Gastrocnemius medialis (tissue), 4 donors: ENCODE measurements around the gene CYB561D1. TPM values are rescaled to one million over a fixed set of nuclear protein-coding genes. Genes with fewer than 3 reads are reported as not detected.

ENCODE experiments used
- ATAC-seq, 2 donors: fragments of 150-250 bp; one replicate each; pipeline ENCODE4 v1.9.1; 2016
- DNase-seq, 2 donors: peaks; one replicate each; pipeline ENCODE4 v3.0.0-alpha.2; 2019
- H3K27ac ChIP-seq, 4 donors: fragments of 200-600 bp; sonication (generic); 1 replicate in 1 of 4; 2 replicates in 3 of 4; pipeline ENCODE4 v1.5.1; 2016 to 2018; ENCODE audit warnings: mild to moderate bottlenecking in 2 of 4, moderate library complexity in 1 of 4
- H3K27me3 ChIP-seq, 3 donors: fragments of 200-600 bp; sonication (generic) in 2 of 3; 1 replicate in 1 of 3; 2 replicates in 2 of 3; pipeline versions ENCODE4 v1.5.1 to v1.6.0; 2016 to 2019; ENCODE audit warnings: mild to moderate bottlenecking in 1 of 3, moderate library complexity in 1 of 3
- H3K36me3 ChIP-seq, 2 donors: fragments of 200-600 bp; sonication (generic) in 1 of 2; one replicate each; pipeline ENCODE4 v1.5.1; 2017 to 2018
- H3K4me1 ChIP-seq, 2 donors: fragments of 200-600 bp; sonication (generic) in 1 of 2; one replicate each; pipeline ENCODE4 v1.5.1; 2016 to 2017; ENCODE audit warnings: mild to moderate bottlenecking in 2 of 2
- H3K4me3 ChIP-seq, 4 donors: fragments of 200-600 bp; sonication (generic) in 3 of 4; 1 replicate in 1 of 4; 2 replicates in 3 of 4; pipeline ENCODE4 v1.5.1; 2016 to 2019; ENCODE audit warnings: mild to moderate bottlenecking in 2 of 4
- H3K9me3 ChIP-seq, 3 donors: fragments of 200-600 bp; sonication (generic) in 2 of 3; 1 replicate in 1 of 3; 2 replicates in 2 of 3; pipeline ENCODE4 v1.5.1; 2016 to 2019
- POLR2A ChIP-seq, 2 donors: fragments of 450-650 bp; IDR thresholded peaks; one replicate each; pipeline ENCODE4 v1.6.1; 2017; ENCODE audit warnings: antibody characterized with exemption in 2 of 2, mild to moderate bottlenecking in 2 of 2, moderate library complexity in 2 of 2
- in situ Hi-C, 4 donors: fragments of 200-750 bp; cut with MboI; loops; one replicate each; pipeline versions ENCODE4 v1.15.0 to v1.8.0; 2017; ENCODE audit warnings: low sequenced_read_pairs in 4 of 4
- intact Hi-C: fragments of 100-400 bp; cut with DNase I; formaldehyde crosslinking; loops from one replicate; pipeline ENCODE4 v1.15.1; 2023; ENCODE audit warnings: low total_unique reads
- total RNA-seq, 4 donors: library from RNA; depleted of rRNA; stranded (reverse); fragments of >200 nt; gene quantifications; one replicate each; pipeline versions ENCODE4 v1.1.0 to v1.2.3, GENCODE V29; 2016
- TF ChIP-seq, protein P1 (sequence below), 5 experiments: fragments of 450-650 bp in 3 of 5; fragments of 200-600 bp in 2 of 5; sonication (generic) in 2 of 5; IDR thresholded peaks in 4 of 5; conservative IDR thresholded peaks in 1 of 5; 1 replicate in 4 of 5; 2 replicates in 1 of 5; pipeline ENCODE4 v1.5.1; 2016 to 2019; ENCODE audit warnings: antibody characterized with exemption in 5 of 5, mild to moderate bottlenecking in 3 of 5, moderate library complexity in 3 of 5

The CYB561D1 gene
- total RNA-seq, 4 donors from 2014 or later: 3.1 to 8.0 (median 3.9) TPM

DNA sequence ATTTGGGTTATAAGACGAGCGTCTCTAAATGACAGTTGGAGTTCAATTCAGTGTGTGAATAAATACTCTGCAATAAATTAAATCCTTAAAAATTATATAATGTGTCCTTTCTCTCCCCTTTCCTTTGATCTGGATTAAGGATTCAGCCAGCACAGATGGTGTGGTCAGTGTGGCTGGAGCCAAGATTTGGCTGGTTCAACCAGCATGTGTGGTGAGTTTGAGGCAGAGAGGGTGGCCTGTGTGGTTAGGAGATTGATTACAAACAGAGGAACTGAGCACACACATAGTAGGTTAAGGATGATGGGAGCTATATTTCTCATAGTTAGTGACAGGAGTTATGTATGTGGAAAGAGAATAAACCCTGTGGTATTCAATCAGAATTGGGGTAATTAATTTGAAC lies 29.8 kb downstream of the CYB561D1 start:
- no peak overlapping the region for H3K27ac ChIP-seq
- no peaks in the 10 kb centered on the region for H3K9me3 ChIP-seq
- H3K27me3 ChIP-seq: no peaks in the 10 kb centered on the region
- H3K36me3 ChIP-seq: no peaks in the 10 kb centered on the region
- DNase-seq (no peak), ATAC-seq (no peak)
- H3K4me3 ChIP-seq: no peak overlapping the region
- H3K4me1 ChIP-seq: no peaks in the 10 kb centered on the region
- TF ChIP-seq, protein P1, sequence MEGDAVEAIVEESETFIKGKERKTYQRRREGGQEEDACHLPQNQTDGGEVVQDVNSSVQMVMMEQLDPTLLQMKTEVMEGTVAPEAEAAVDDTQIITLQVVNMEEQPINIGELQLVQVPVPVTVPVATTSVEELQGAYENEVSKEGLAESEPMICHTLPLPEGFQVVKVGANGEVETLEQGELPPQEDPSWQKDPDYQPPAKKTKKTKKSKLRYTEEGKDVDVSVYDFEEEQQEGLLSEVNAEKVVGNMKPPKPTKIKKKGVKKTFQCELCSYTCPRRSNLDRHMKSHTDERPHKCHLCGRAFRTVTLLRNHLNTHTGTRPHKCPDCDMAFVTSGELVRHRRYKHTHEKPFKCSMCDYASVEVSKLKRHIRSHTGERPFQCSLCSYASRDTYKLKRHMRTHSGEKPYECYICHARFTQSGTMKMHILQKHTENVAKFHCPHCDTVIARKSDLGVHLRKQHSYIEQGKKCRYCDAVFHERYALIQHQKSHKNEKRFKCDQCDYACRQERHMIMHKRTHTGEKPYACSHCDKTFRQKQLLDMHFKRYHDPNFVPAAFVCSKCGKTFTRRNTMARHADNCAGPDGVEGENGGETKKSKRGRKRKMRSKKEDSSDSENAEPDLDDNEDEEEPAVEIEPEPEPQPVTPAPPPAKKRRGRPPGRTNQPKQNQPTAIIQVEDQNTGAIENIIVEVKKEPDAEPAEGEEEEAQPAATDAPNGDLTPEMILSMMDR (IDR thresholded peaks at IDR 0.05 in 4 of 5, conservative IDR thresholded peaks at IDR 0.05 in 1 of 5): no peak
- TF ChIP-seq POLR2A (IDR thresholded peaks at IDR 0.05): no peak
- intact Hi-C loops: no loop called here
- in situ Hi-C loops: no loop called here

DNA sequence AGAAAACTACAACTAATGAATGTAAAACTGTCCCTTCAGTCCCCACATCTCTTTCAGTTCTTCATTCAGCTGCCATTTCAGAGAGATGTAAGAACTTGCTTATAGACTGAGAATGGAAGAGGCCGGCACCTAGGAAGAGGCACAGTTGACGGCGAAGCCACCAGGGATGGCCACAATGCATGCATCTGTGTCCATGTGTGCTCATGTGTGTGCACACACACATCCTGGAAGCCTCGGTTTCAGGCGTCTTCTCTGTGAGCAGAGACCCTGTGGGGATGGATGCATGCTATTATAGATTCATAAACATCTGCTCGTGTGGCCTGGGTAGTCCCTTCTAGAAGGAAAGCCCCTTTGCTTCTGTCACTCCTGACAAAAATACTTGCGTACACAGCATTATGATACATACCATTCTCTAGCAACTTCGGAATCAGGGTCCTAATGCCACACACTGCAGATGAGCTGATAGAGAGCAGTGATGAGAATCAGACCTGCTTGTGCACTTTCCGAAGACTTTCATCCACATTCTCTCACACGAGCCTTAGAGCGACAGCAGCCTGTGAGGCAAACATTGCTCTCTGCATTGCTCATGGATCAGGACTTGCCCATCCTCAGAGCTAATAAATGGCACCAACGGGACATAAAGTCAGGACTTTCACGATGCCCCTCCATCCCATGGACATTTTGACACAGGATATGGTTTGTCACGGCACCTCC lies 33.4 kb downstream of the CYB561D1 start:
- in situ Hi-C loops: loop anchor here in 1 of 4 donors (25.0 kb wide), 1 partner anchor 240 kb away; the partner anchor contains the start of gene PSRC1
- intact Hi-C loops: no loop called here
- Histone ChIP-seq H3K4me3 (no peak overlapping the region), H3K36me3 (no peaks in the 10 kb centered on the region), H3K4me1 (peaks cover 30% of the 10 kb centered on the region in 2 donors), H3K9me3 (no peaks in the 10 kb centered on the region), H3K27ac (no peak overlapping the region), H3K27me3 (no peaks in the 10 kb centered on the region)
- DNase-seq (no peak), ATAC-seq (no peak)
- TF ChIP-seq, protein P1 (IDR thresholded peaks at IDR 0.05 in 4 of 5, conservative IDR thresholded peaks at IDR 0.05 in 1 of 5): no peak
- no peak for TF ChIP-seq POLR2A (IDR thresholded peaks at IDR 0.05)

DNA sequence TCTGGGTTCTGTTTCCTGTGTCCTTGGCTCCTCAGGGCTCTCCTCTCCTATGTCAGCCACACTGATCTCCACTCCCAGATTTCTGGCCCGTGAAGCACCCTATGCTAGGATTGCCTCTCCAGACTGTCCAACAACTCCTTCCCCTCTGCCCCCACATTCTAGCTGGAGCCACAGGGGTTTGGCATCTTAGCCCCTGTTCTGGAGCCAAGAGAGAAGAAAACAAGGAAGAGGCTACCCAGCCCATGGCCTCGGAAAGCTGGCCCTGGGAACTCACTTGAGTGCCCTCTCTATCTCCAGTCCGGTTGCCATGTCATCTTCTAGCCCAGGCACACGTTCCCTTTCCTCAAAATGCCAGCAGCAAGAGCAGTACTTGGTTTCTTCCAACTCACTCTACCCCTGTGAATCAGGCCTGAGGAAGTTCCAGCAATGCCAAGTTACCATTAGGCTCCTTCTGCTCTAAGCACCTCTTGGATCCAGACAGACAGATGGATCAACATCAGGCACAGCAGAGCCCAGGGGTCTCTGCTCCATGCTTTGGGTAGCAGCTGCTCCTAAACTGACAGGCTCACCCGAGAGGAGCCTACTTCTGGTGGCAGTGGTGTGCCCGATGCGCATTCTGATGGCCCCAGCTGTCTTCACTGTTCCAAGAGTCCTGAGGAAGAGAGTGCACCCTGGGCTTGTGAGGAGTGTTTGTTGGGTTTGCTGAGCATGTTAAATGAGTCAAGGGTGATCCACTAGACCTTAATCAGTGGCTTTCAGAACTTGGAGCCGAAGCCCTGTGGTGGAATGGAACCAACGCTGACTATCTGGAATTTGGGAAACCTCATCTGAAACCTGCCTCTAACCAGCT lies 34.2 kb downstream of the CYB561D1 start:
- no peaks in the 10 kb centered on the region for H3K9me3 ChIP-seq
- intact Hi-C loops (no loop called here), in situ Hi-C loops (loop anchor here in 1 of 4 donors (25.0 kb wide), 1 partner anchor 241 kb away; the partner anchor contains the start of gene PSRC1)
- peak in 1 of 2 donors; percentile 2 for DNase-seq
- H3K27ac ChIP-seq: peak overlapping the region in 1 of 4 donors; percentile 95
- H3K36me3 ChIP-seq: no peaks in the 10 kb centered on the region
- no peaks in the 10 kb centered on the region for H3K27me3 ChIP-seq
- no peak for ATAC-seq
- peaks cover 37 to 38% of the 10 kb centered on the region in 2 donors for H3K4me1 ChIP-seq
- H3K4me3 ChIP-seq: no peak overlapping the region
- no peak for TF ChIP-seq POLR2A (IDR thresholded peaks at IDR 0.05)
- TF ChIP-seq, protein P1 (IDR thresholded peaks at IDR 0.05 in 4 of 5, conservative IDR thresholded peaks at IDR 0.05 in 1 of 5): no peak

DNA sequence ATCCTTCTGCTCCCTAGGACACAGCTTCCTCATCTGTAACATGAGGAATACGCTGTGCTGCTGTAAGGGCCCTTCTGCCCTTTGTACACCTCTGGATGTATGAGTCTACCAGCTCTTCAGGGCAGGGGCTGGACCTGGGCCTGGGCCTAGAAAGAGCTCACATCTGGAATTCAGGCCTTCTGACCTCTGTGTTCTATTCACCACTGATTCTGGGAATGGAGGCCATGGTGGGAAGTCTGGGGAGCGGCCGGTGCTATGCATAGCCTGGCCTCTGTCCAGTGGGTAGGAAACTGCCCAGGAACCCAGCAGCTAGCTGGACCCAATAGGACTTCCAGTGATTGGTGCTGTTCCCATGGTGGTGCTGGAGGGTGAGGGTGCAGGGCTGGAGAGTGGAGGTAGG lies 34.8 kb downstream of the CYB561D1 start:
- in situ Hi-C loops: loop anchor here in 1 of 4 donors (25.0 kb wide), 1 partner anchor 241 kb away; the partner anchor contains the start of gene PSRC1
- no peaks in the 10 kb centered on the region for H3K36me3 ChIP-seq
- peaks cover 39 to 41% of the 10 kb centered on the region in 2 donors for H3K4me1 ChIP-seq
- no peak overlapping the region for H3K4me3 ChIP-seq
- no peaks in the 10 kb centered on the region for H3K27me3 ChIP-seq
- DNase-seq (no peak), ATAC-seq (no peak)
- intact Hi-C loops: no loop called here
- H3K27ac ChIP-seq: peak overlapping the region in 2 of 4 donors; percentile 91 to 95
- no peak for TF ChIP-seq POLR2A (IDR thresholded peaks at IDR 0.05)
- TF ChIP-seq, protein P1 (IDR thresholded peaks at IDR 0.05 in 4 of 5, conservative IDR thresholded peaks at IDR 0.05 in 1 of 5): no peak
- no peaks in the 10 kb centered on the region for H3K9me3 ChIP-seq
